SW480 (cell line): ENCODE measurements around the gene STOM.
"Not testable (repeated sequence)": the region's sequence is repeated elsewhere in the genome, so short reads cannot be mapped to it uniquely, and the experiment has no call there.

Experiments used
- DNase-seq: peaks from one replicate; pipeline ENCODE4 v3.0.0-alpha.2; 2016; ENCODE audit warnings: low spot score

The STOM gene

GRCh38 chr9:121369595-121370265 lies at the start of gene STOM:
TSS of gene STOM (minus strand) at chr9:121370250. CDS start at chr9:121370187, 63 bp downstream.
- peak; percentile 22 for DNase-seq

- DNase-seq: no peak
Observed at GRCh38 chr9:121411993-121412392, 41.9 kb upstream of the STOM start.

GRCh38 chr9:121405899-121406298 lies 35.8 kb upstream of the STOM start:
- no peak for DNase-seq

GRCh38 chr9:121404906-121405305 lies 34.9 kb upstream of the STOM start:
- no peak for DNase-seq

- peak; percentile 69 for DNase-seq
Observed at GRCh38 chr9:121399883-121400607, 30.0 kb upstream of the STOM start.

GRCh38 chr9:121399126-121399882 lies 29.3 kb upstream of the STOM start:
- no peak for DNase-seq

- peak; percentile 8 for DNase-seq
Observed at GRCh38 chr9:121398374-121398773, 28.3 kb upstream of the STOM start.

- not testable (repeated sequence) for DNase-seq
Observed at GRCh38 chr9:121397277-121397676, 27.2 kb upstream of the STOM start.

GRCh38 chr9:121395558-121395957 lies 25.5 kb upstream of the STOM start:
- no peak for DNase-seq

GRCh38 chr9:121394292-121394691 lies 24.2 kb upstream of the STOM start:
- DNase-seq: no peak

GRCh38 chr9:121393318-121393717 lies 23.3 kb upstream of the STOM start:
- no peak for DNase-seq

- no peak for DNase-seq
Observed at GRCh38 chr9:121390372-121390771, 20.3 kb upstream of the STOM start.

- DNase-seq: no peak
Observed at GRCh38 chr9:121388140-121388905, 18.3 kb upstream of the STOM start.

GRCh38 chr9:121386442-121387175 lies 16.6 kb upstream of the STOM start:
- no peak for DNase-seq

- DNase-seq: no peak
Observed at GRCh38 chr9:121383715-121384114, 13.7 kb upstream of the STOM start.

GRCh38 chr9:121380846-121381245 lies 10.8 kb upstream of the STOM start:
- no peak for DNase-seq

GRCh38 chr9:121376214-121376830 lies 6.3 kb upstream of the STOM start:
- DNase-seq: no peak

GRCh38 chr9:121373011-121373729 lies 3.1 kb upstream of the STOM start:
- no peak for DNase-seq

- DNase-seq: no peak
Observed at GRCh38 chr9:121372239-121373010, 2.4 kb upstream of the STOM start.
